Activated CD4-positive, alpha-beta T cell treated with anti-CD3 and anti-CD28 coated beads for 1 hour (primary cell): ENCODE results near the gene MELTF.

Experiments
- DNase-seq: peaks from one replicate; pipeline ENCODE4 v3.0.0-alpha.2; 2020

Gene MELTF

DNA sequence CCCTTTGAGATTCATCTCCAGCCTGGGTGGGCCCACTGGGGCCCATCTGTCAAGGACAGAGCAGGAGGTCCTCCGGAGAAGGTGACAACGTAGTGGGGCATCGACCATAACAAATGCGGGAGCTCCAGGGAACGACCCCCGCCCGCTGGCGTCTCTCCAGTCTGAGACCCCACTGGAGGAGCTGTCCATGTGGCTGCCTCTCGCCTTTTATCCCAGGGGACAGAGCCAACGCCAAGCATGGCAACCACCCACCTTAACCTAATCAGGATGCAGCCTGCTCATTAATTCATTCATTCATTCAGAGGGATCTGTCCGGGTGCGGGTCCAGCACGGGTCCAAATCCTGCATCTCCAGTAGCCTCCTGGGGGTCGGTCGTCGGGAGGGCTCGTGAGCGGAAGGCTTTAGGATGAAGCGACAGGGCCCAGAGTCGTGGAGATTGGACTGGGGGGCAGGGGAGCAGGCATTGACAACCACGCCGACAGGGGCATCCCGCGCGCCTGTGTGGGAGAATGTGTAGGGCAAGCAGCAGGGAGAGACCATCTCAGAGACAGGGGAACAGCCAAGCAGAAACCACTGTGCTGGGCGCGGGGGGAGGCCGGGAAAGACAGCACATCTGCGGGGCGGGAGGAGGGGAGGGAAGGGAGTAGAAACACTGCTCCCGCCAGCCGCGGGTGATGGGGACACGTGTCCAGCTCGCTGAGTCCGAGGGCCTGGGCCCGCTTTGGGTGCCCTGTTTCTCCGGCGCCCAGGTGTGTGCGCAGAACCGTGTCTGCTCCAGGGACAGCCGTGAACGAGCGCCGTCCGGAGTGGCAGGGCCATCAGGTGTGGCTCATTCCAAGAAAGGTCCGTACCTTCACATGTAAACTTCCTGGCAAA lies 62.9 kb downstream of the MELTF start:
- no peak for DNase-seq

DNA sequence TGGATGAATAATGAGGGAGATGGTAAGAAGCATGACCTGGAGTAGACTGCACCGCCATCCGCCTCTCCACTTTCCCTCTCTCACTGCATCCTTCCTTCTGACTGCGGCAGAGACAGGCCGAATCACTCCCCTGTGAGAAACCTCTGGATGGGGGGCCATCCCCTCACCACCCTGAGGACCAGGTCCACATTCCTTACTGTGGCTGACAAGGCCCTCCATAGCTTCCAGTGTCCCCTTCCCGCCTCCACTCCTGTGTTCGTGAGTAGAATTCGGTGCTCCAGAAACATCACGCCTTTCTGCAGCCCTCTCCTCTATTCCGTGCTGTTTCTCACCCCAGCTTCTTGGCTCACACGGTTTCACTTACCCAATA lies 63.8 kb downstream of the MELTF start:
- DNase-seq, result no peak

DNA sequence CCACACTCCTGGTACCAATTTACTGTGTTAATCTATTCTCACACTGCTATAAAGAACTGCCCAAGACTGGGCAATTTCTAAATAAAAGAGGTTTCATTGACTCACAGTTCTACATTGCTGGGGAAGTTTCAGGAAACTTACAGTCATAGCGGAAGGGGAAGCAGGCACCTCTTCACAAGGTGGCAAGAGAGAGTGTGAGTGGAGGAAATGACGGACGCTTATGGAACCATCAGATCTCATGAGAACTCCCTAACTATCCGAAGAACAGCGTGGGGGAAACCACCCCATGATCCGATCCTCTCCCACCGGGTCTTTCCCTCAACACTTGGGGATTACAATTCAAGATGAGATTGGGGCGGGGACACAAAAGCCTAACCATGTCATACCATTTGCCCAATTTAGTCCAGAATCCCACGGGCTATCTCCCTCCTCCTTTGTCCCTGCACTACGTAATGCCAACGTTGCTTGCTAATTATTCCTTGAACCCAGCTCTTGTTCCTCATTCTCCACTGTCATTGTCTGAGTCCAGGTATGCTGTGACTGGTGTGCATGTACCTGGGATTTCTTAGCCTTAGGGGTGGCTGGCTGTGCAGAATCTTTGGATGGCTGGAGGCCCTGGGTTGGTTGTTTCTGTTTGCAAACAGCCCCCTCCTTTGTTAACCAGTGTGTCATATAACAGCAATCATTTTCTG lies 64.4 kb downstream of the MELTF start:
- DNase-seq, result no peak

DNA sequence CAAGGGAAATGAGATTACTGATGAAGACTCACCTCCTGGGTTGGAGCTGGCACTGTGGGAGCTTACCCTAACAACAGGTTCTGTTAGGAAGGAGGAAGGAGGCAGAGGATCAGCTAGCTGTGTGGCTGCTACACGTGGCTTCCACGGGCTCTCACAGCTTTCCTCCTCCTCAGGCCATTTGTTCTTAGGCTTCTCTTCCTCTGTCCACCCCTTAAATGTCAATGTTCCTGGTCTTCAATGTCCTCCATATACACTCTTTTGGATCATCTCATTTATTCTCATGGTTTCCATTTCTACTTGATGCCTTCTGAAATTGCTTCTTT lies 66.0 kb downstream of the MELTF start:
- DNase-seq, result no peak

DNA sequence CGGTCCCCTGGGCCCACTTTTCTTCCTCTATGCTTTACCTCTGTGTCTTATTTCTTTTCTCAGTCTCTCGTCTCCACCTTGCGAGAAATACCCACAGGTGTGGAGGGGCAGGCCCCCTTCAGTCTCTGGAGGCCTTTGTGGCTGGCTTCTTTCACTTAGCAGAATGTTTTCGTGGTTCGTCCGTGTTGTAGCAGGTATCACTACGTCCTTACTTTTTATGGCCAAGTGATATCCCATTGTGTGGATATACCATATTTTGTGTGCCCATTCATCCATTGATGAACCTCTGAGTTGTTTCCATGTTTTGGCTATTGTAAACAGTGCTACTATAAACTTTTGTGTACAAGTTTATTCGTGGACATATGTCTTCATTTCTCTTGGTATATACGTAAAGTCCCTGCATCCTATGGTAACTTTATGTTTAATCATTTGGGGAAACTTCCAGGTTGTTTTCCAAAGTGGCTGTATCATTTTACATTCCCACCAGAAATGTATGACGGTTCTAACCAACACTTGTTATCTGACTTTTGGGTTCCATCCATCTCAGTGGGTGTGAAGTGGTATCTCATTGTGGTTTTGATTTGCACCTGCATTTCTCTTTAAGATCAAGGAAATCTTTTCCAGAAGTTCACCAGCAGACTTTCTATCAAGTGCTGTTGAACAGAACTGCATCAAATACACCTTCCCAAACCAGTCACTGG lies 66.5 kb downstream of the MELTF start:
- DNase-seq, result no peak

DNA sequence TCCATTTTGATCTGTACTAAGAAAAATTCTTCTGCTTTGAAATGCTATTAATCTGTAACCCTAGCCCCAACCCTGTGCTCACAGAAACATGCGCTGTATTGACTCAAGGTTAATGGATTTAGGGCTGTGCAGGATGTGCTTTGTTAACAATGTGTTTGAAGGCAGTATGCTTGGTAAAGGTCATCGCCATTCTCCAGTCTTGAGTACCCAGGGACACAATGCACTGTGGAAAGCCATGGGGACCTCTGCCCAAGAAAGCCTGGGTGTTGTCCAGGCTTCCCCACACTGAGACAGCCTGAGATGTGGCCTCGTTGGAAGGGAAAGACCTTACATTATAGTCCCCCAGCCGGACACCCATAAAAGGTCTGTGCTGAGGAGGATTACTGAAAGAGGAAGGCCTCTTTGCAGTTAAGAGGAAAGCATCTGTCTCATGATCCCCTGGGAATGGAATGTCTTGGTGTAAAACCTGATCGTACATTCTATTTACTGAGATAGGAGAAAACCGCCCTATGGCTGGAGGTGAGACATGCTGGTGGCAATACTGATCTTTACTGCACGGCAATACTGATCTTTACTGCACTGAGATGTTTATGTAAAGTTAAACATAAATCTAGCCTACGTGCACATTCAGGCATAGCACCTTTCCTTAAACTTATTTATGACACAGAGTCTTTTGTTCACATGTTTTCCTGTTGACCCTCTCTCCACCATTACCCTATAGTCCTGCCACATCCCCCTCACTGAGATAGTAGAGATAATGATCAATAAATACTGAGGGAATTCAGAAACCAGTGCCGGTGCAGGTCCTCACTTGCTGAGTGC lies 67.3 kb downstream of the MELTF start:
- no peak for DNase-seq

DNA sequence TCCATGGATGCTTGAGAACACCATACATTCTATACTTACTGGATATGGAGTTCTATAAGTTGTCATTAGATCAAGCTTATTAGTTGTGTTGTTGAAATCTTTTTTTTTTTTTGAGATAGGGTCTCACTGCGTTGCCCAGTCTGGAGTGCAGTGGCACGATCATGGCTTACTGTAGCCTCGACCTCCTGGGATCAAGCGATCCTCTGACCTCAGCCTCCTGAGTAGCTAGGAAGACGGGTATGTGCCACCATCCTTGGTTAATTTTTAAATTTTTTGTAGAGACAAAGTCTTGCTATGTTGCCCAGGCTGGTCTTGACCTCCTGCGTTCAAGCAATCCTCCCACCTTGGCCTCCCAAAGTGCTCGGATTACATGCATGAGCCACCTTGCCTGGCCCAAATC lies 74.8 kb downstream of the MELTF start:
- DNase-seq, result no peak
